Panc1 (cell line): ENCODE data around the gene SNTG2. TPM values are rescaled to one million over a fixed set of nuclear protein-coding genes. Genes with fewer than 3 reads are reported as not detected.

ENCODE experiments used
- ATAC-seq: fragments of 200-7000 bp; cut with Tn5 transposase; 2 replicates; pipeline ENCODE4 v1.9.1; 2020; ENCODE audit warnings: mild to moderate bottlenecking, moderate library complexity
- BruUV-seq: library from RNA; stranded (reverse); fragments of 400-500 nt; replicated peaks from 2 replicates; lab custom pipeline; 2021; lab: Mats Ljungman, UMichigan
- CTCF ChIA-PET: fragments of 300-600 bp; sonication (Branson Sonifier 250); formaldehyde crosslinking; loops from one replicate; lab custom pipeline; 2022; ENCODE audit warnings: antibody characterized with exemption; lab: Charles Lee
- POLR2A ChIA-PET: fragments of 300-600 bp; sonication (Branson Sonifier 250); formaldehyde crosslinking; loops from one replicate; lab custom pipeline; 2022; ENCODE audit warnings: antibody characterized with exemption; lab: Charles Lee
- DNase-seq: peaks from one replicate; pipeline ENCODE4 v3.0.0-alpha.2; 2010; ENCODE audit warnings: low read depth, low spot score
- H3K27ac ChIP-seq: 2 replicates; pipeline ENCODE4 v1.5.1; 2011; ENCODE audit warnings: mild to moderate bottlenecking, low read length, inconsistent platforms
- H3K27me3 ChIP-seq: fragments of 200-500 bp; sonication (Bioruptor generic); 2 replicates; pipeline ENCODE4 v1.6.0; 2014; ENCODE audit warnings: low read length, inconsistent platforms; ENCODE audit not compliant: control insufficient read depth, insufficient read depth
- H3K36me3 ChIP-seq: fragments of 200-500 bp; sonication (Bioruptor generic); 2 replicates; pipeline ENCODE4 v1.5.1; 2014; ENCODE audit warnings: inconsistent platforms, mild to moderate bottlenecking, low read length, moderate library complexity; ENCODE audit not compliant: control insufficient read depth, insufficient read depth
- H3K4me1 ChIP-seq: 2 replicates; pipeline ENCODE4 v1.5.1; 2011; ENCODE audit warnings: inconsistent platforms, mild to moderate bottlenecking, low read length, moderate library complexity; ENCODE audit not compliant: control insufficient read depth, insufficient read depth
- H3K4me3 ChIP-seq, 2 experiments: 2 replicates each; pipeline ENCODE4 v1.5.1; 2011 to 2012; ENCODE audit warnings: low read depth in 2 of 2, low read length in 2 of 2, mild to moderate bottlenecking in 2 of 2, inconsistent platforms in 1 of 2, moderate library complexity in 1 of 2
- H3K9me3 ChIP-seq: fragments of 200-500 bp; sonication (Bioruptor generic); 2 replicates; pipeline ENCODE4 v1.5.1; 2014; ENCODE audit warnings: low read depth, mild to moderate bottlenecking, inconsistent platforms, low read length, moderate library complexity; ENCODE audit not compliant: control insufficient read depth, insufficient read depth
- POLR2AphosphoS5 ChIP-seq: IDR thresholded peaks from 2 replicates; pipeline ENCODE4 v1.6.1; 2012; ENCODE audit warnings: mild to moderate bottlenecking, low read depth, low read length, moderate library complexity
- SIN3A ChIP-seq: IDR thresholded peaks from 2 replicates; pipeline ENCODE4 v1.6.1; 2012; ENCODE audit warnings: low read depth, mild to moderate bottlenecking, low read length, moderate library complexity, borderline replicate concordance; ENCODE audit not compliant: insufficient read depth
- TCF7L2 ChIP-seq: IDR thresholded peaks from 2 replicates; pipeline ENCODE4 v1.6.1; 2011; ENCODE audit warnings: mild to moderate bottlenecking, low read depth, low read length, inconsistent platforms
- in situ Hi-C: cut with HindIII; loops from 2 replicates; pipeline ENCODE4 v1.10.0; 2016; ENCODE audit warnings: low sequenced_read_pairs, low pct_unique_long_range_greater_than_20kb
- intact Hi-C: fragments of 100-400 bp; cut with micrococcal nuclease; formaldehyde crosslinking; loops from one replicate; pipeline ENCODE4 v1.10.0; 2022; ENCODE audit not compliant: unreplicated experiment
- total RNA-seq: library from RNA; stranded (reverse); gene quantifications from one replicate; pipeline ENCODE4 v1.2.1, GENCODE V29; 2021; ENCODE audit not compliant: unreplicated experiment
- TF ChIP-seq, protein P1 (sequence below), 2 experiments: IDR thresholded peaks; 2 replicates each; pipeline ENCODE4 v1.6.1; 2011 to 2012; ENCODE audit warnings: low read depth in 2 of 2, control low read depth in 1 of 2, low read length in 1 of 2, mild to moderate bottlenecking in 1 of 2, moderate library complexity in 1 of 2; ENCODE audit not compliant: insufficient read depth in 1 of 2
- TF ChIP-seq, protein P2 (sequence below): fragments of 450-650 bp; IDR thresholded peaks from 2 replicates; pipeline ENCODE4 v1.5.1; 2017; ENCODE audit warnings: mild to moderate bottlenecking

Gene SNTG2
- total RNA-seq, 1 experiment from 2014 or later: not detected

DNA sequence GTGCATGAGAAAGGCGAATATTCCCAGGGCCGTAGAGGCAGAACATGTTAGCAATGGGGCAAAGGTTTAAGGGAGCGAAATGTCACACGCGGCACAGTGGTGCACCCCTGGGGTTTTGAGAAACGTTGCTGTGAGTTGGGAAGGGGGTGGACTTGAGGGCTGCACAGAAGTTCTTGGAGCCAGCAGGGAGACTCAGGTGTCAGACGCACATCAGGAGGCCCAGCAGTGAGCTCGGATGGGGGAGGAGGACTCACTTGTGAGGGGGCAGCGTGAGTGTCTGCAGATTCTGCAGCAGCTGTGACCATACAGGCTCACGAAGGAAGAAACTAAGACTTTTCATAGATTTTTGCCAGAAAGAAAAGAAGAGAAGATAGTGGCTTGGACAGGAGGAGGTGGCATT, 218.2 kb downstream of the SNTG2 start:
- Histone ChIP-seq H3K36me3 (no peaks in the 10 kb centered on the region), H3K27me3 (no peaks in the 10 kb centered on the region), H3K9me3 (no peaks in the 10 kb centered on the region), H3K27ac (no peak overlapping the region), H3K4me3 (no peak overlapping the region), H3K4me1 (no peaks in the 10 kb centered on the region)
- ATAC-seq (no peak), DNase-seq (no peak)
- POLR2A ChIA-PET: no interaction called here
- intact Hi-C loops (no loop called here), in situ Hi-C loops (no loop called here)
- TF ChIP-seq, protein P1, sequence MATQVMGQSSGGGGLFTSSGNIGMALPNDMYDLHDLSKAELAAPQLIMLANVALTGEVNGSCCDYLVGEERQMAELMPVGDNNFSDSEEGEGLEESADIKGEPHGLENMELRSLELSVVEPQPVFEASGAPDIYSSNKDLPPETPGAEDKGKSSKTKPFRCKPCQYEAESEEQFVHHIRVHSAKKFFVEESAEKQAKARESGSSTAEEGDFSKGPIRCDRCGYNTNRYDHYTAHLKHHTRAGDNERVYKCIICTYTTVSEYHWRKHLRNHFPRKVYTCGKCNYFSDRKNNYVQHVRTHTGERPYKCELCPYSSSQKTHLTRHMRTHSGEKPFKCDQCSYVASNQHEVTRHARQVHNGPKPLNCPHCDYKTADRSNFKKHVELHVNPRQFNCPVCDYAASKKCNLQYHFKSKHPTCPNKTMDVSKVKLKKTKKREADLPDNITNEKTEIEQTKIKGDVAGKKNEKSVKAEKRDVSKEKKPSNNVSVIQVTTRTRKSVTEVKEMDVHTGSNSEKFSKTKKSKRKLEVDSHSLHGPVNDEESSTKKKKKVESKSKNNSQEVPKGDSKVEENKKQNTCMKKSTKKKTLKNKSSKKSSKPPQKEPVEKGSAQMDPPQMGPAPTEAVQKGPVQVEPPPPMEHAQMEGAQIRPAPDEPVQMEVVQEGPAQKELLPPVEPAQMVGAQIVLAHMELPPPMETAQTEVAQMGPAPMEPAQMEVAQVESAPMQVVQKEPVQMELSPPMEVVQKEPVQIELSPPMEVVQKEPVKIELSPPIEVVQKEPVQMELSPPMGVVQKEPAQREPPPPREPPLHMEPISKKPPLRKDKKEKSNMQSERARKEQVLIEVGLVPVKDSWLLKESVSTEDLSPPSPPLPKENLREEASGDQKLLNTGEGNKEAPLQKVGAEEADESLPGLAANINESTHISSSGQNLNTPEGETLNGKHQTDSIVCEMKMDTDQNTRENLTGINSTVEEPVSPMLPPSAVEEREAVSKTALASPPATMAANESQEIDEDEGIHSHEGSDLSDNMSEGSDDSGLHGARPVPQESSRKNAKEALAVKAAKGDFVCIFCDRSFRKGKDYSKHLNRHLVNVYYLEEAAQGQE (IDR thresholded peaks at IDR 0.05; ENCODE audit: insufficient read depth in 1 of 2, low read depth in 2 of 2, low read length in 1 of 2): no peak
- TF ChIP-seq TCF7L2: no peak
- TF ChIP-seq, protein P2, sequence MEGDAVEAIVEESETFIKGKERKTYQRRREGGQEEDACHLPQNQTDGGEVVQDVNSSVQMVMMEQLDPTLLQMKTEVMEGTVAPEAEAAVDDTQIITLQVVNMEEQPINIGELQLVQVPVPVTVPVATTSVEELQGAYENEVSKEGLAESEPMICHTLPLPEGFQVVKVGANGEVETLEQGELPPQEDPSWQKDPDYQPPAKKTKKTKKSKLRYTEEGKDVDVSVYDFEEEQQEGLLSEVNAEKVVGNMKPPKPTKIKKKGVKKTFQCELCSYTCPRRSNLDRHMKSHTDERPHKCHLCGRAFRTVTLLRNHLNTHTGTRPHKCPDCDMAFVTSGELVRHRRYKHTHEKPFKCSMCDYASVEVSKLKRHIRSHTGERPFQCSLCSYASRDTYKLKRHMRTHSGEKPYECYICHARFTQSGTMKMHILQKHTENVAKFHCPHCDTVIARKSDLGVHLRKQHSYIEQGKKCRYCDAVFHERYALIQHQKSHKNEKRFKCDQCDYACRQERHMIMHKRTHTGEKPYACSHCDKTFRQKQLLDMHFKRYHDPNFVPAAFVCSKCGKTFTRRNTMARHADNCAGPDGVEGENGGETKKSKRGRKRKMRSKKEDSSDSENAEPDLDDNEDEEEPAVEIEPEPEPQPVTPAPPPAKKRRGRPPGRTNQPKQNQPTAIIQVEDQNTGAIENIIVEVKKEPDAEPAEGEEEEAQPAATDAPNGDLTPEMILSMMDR: no peak
- no peak for TF ChIP-seq SIN3A
- no peak for TF ChIP-seq POLR2AphosphoS5
- CTCF ChIA-PET: no interaction called here
- no TSS peak for BruUV-seq

DNA sequence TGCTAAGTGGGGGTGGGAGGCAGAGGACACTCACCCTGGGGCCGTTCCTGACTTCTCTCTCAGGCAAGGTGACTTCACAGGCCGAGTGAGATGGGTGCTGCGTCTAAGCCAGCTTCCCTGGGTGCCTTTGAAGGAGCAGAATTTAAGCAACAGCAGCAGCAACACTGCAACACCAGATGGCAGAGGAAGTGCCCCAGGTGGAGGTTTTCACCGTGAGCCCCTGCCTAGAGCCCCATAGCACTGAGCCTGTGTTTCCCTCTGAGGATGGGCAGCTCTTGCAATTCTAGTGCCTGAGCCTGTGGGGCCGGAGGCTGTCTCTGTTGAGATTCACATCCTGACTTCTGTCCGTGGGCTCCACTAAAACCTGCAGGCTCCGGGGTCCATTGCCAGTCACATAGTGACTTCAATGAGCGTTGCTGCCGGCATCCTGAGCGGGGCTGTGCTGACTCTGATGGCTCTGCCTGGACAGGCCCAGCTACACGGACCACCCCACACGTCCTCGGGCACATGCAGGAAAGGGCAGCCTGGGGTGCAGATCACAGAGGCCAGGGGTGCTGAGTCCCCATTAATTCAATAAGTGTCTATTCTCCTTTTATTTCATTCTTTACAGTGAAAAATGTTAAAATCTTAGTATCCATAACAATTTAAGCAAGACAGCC, 218.8 kb downstream of the SNTG2 start:
- Histone ChIP-seq H3K9me3 (no peaks in the 10 kb centered on the region), H3K27ac (no peak overlapping the region), H3K4me3 (no peak overlapping the region), H3K36me3 (no peaks in the 10 kb centered on the region), H3K27me3 (no peaks in the 10 kb centered on the region), H3K4me1 (no peaks in the 10 kb centered on the region)
- no TSS peak for BruUV-seq
- in situ Hi-C loops (no loop called here), intact Hi-C loops (no loop called here)
- ChIA-PET POLR2A (no interaction called here), CTCF (no interaction called here)
- no peak for DNase-seq
- TF ChIP-seq, protein P2: no peak
- TF ChIP-seq, protein P1 (IDR thresholded peaks at IDR 0.05; ENCODE audit: insufficient read depth in 1 of 2, low read depth in 2 of 2, low read length in 1 of 2): no peak
- no peak for TF ChIP-seq SIN3A
- TF ChIP-seq POLR2AphosphoS5: no peak
- ATAC-seq: peak; percentile 58; the same call in 1 of the 2 replicates
